Mammary epithelial cell (primary cell): ENCODE measurements around the gene CFTR.

Experiments
- EZH2 ChIP-seq: IDR thresholded peaks from 2 replicates; pipeline ENCODE4 v1.6.1; 2012; ENCODE audit warnings: low read length, inconsistent platforms, borderline replicate concordance
- TF ChIP-seq, protein P1 (sequence below), 2 donors: IDR thresholded peaks in 1 of 2; conservative IDR thresholded peaks in 1 of 2; 2 replicates each; pipeline ENCODE4 v1.5.1; 2011 to 2012; ENCODE audit warnings: inconsistent platforms in 2 of 2, low read length in 2 of 2, mild to moderate bottlenecking in 2 of 2, control low read depth in 1 of 2, low read depth in 1 of 2; ENCODE audit not compliant: insufficient read depth in 1 of 2; ENCODE audit errors: extremely low read depth in 1 of 2

DNA sequence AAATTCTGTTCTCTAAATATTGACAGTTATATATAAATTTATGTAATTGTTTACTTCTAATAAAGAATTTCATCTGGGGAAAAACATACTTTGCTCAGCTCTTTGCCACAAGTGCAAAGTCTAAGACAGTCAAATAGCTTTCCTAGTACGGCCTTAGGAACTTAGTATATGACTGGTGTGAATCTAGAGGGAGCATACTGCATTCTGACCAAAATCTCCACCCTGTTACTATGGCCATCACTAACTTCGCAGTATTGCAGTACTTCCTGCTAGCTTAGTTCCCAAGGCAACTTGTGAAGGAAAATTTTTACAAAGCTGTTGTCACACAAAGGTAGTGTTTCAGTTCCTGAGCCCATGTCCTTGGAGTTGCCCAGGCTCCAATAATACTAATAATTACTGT, 181.5 kb downstream of the CFTR start:
- TF ChIP-seq, protein P1, sequence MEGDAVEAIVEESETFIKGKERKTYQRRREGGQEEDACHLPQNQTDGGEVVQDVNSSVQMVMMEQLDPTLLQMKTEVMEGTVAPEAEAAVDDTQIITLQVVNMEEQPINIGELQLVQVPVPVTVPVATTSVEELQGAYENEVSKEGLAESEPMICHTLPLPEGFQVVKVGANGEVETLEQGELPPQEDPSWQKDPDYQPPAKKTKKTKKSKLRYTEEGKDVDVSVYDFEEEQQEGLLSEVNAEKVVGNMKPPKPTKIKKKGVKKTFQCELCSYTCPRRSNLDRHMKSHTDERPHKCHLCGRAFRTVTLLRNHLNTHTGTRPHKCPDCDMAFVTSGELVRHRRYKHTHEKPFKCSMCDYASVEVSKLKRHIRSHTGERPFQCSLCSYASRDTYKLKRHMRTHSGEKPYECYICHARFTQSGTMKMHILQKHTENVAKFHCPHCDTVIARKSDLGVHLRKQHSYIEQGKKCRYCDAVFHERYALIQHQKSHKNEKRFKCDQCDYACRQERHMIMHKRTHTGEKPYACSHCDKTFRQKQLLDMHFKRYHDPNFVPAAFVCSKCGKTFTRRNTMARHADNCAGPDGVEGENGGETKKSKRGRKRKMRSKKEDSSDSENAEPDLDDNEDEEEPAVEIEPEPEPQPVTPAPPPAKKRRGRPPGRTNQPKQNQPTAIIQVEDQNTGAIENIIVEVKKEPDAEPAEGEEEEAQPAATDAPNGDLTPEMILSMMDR (conservative IDR thresholded peaks at IDR 0.05 in 1 of 2, IDR thresholded peaks at IDR 0.05 in 1 of 2; ENCODE audit: extremely low read depth in 1 of 2, insufficient read depth in 1 of 2, low read depth in 1 of 2, low read length in 2 of 2), result no peak
- TF ChIP-seq EZH2, result no peak
